GM12878 (cell line): ENCODE results near the gene BNC2. TPM values are rescaled to one million over a fixed set of nuclear protein-coding genes. Genes with fewer than 3 reads are reported as not detected.
"Not testable (repeated sequence)": the region's sequence is repeated elsewhere in the genome, so short reads cannot be mapped to it uniquely, and the experiment has no call there.

ENCODE experiments used
- ATAC-seq: fragments of 200-7000 bp; cut with Tn5 transposase; 3 replicates; pipeline ENCODE4 v1.9.1; 2020; ENCODE audit warnings: mild to moderate bottlenecking, moderate library complexity
- BruUV-seq: library from RNA; stranded (reverse); fragments of 400-500 nt; replicated peaks from 2 replicates; lab custom pipeline; 2021; lab: Mats Ljungman, UMichigan
- CTCF ChIA-PET: fragments of 300-600 bp; sonication (Branson Sonifier 250); formaldehyde crosslinking; extraction: SDS; loops from one replicate; lab custom pipeline; 2021; ENCODE audit warnings: inconsistent platforms; lab: Yijun Ruan, JAX
- POLR2A ChIA-PET: fragments of 350-600 bp; formaldehyde crosslinking; extraction: SDS; loops from one replicate; lab custom pipeline; 2021; ENCODE audit warnings: inconsistent platforms; lab: Charles Lee
- RAD21 ChIA-PET: fragments of 300-600 bp; sonication (Branson Sonifier 250); formaldehyde crosslinking; loops from one replicate; lab custom pipeline; 2023; ENCODE audit warnings: antibody characterized with exemption; ENCODE audit not compliant: unreplicated experiment; lab: Charles Lee
- SMC1A ChIA-PET: fragments of 300-600 bp; sonication (Branson Sonifier 250); formaldehyde crosslinking; loops from one replicate; lab custom pipeline; 2023; ENCODE audit not compliant: unreplicated experiment, uncharacterized antibody; lab: Charles Lee
- DNase-seq: peaks from one replicate; pipeline ENCODE4 v3.0.0-alpha.2; 2011; ENCODE audit warnings: low read depth, low spot score
- FAIRE-seq: peaks from 3 replicates; lab custom pipeline; 2011; peaks lifted over from hg19 to GRCh38; lab: Jason Lieb, UNC
- H2AFZ ChIP-seq: 2 replicates; pipeline ENCODE4 v1.6.0; 2011; ENCODE audit warnings: low read depth, low read length, control low read depth; ENCODE audit not compliant: control insufficient read depth
- H3K27ac ChIP-seq: 2 replicates; pipeline ENCODE4 v1.5.1; 2011; ENCODE audit warnings: control low read depth; ENCODE audit not compliant: control insufficient read depth, insufficient read depth
- H3K27me3 ChIP-seq, 2 experiments: replicated peaks in 1 of 2; 2 replicates each; pipeline versions ENCODE4 v1.6.0 to v1.6.1; 2011; ENCODE audit warnings: low read length in 1 of 2; ENCODE audit not compliant: control insufficient read depth in 2 of 2, insufficient read depth in 2 of 2
- H3K36me3 ChIP-seq, 2 experiments: 2 replicates each; pipeline ENCODE4 v1.5.1; 2011; ENCODE audit warnings: low read length in 1 of 2; ENCODE audit not compliant: control insufficient read depth in 2 of 2, insufficient read depth in 2 of 2
- H3K4me1 ChIP-seq: 2 replicates; pipeline ENCODE4 v1.6.1; 2011; ENCODE audit warnings: mild to moderate bottlenecking, low read length, moderate library complexity, mixed read lengths; ENCODE audit not compliant: control insufficient read depth, insufficient read depth
- H3K4me2 ChIP-seq: 2 replicates; pipeline ENCODE4 v1.6.0; 2011; ENCODE audit warnings: control low read depth; ENCODE audit not compliant: control insufficient read depth, insufficient read depth
- H3K4me3 ChIP-seq: fragments of 200-600 bp; sonication (generic); 2 replicates; pipeline ENCODE4 v1.5.1; 2016
- H3K79me2 ChIP-seq: 2 replicates; pipeline ENCODE4 v1.6.0; 2011; ENCODE audit warnings: low read length; ENCODE audit not compliant: control insufficient read depth, insufficient read depth
- H3K9ac ChIP-seq: 2 replicates; pipeline ENCODE4 v1.8.0; 2011; ENCODE audit warnings: low read length, control low read depth, mixed read lengths; ENCODE audit not compliant: control insufficient read depth, insufficient read depth
- H3K9me3 ChIP-seq: replicated peaks from 3 replicates; pipeline ENCODE4 v1.5.1; 2011; ENCODE audit warnings: mild to moderate bottlenecking, low read length; ENCODE audit not compliant: control insufficient read depth, insufficient read depth
- H4K20me1 ChIP-seq: 2 replicates; pipeline ENCODE4 v1.6.0; 2011; ENCODE audit not compliant: control insufficient read depth, insufficient read depth
- CBFB ChIP-seq: IDR thresholded peaks from 2 replicates; pipeline ENCODE4 v1.6.1; 2016; ENCODE audit warnings: antibody characterized with exemption, low read depth
- CHD1 ChIP-seq: IDR thresholded peaks from 2 replicates; pipeline ENCODE4 v1.6.1; 2012; ENCODE audit warnings: low read depth, low read length, improper control_type of control experiment
- DPF2 ChIP-seq: fragments of 450-650 bp; IDR thresholded peaks from 2 replicates; pipeline ENCODE4 v1.6.1; 2017; ENCODE audit warnings: mild to moderate bottlenecking
- IKZF2 ChIP-seq, 2 experiments: fragments of 450-650 bp; IDR thresholded peaks; 2 replicates each; pipeline ENCODE4 v1.6.1; 2017; ENCODE audit warnings: mild to moderate bottlenecking in 2 of 2, moderate library complexity in 2 of 2
- MEF2A ChIP-seq: IDR thresholded peaks from 2 replicates; pipeline ENCODE4 v1.6.1; 2011; ENCODE audit warnings: low read depth, mild to moderate bottlenecking, low read length, moderate library complexity; ENCODE audit not compliant: insufficient read depth
- RAD21 ChIP-seq: IDR thresholded peaks from 2 replicates; pipeline ENCODE4 v1.6.1; 2011; ENCODE audit warnings: mild to moderate bottlenecking, low read depth, low read length, moderate library complexity; ENCODE audit not compliant: insufficient read depth
- TARDBP ChIP-seq: IDR thresholded peaks from 2 replicates; pipeline ENCODE4 v1.6.1; 2016; ENCODE audit warnings: borderline replicate concordance
- YY1 ChIP-seq: IDR thresholded peaks from 2 replicates; pipeline ENCODE4 v1.6.1; 2011; ENCODE audit warnings: low read depth, mild to moderate bottlenecking, low read length
- WGBS: methylation state at CpG from one replicate; pipeline ENCODE4 v1.1.6; 2016; ENCODE audit warnings: low lambda C conversion rate; ENCODE audit not compliant: insufficient replicate concordance, insufficient coverage; ENCODE audit errors: missing lambda C conversion rate; 5-methylcytosine and 5-hydroxymethylcytosine counted together
- in situ Hi-C: fragments of 300-500 bp; cut with MboI; formaldehyde crosslinking; loops from 9 replicates; pipeline ENCODE4 v1.14.3; 2018; ENCODE audit warnings: mixed read lengths
- intact Hi-C: fragments of 100-400 bp; cut with micrococcal nuclease; formaldehyde crosslinking; loops from one replicate; pipeline ENCODE4 v1.14.2; 2022; ENCODE audit not compliant: unreplicated experiment
- polyA plus RNA-seq, 11 experiments: library from polyadenylated mRNA; depleted of rRNA in 4 of 11; unstranded in 6 of 11; stranded (reverse) in 5 of 11; fragments of >200 nt; fragmentation: Nextera tagmentation in 4 of 11; fragmentation: Illumina TruSeq in 1 of 11; extraction: Ambion mirVana in 4 of 11; extraction: Trizol in 1 of 11; gene quantifications; 1 replicate in 1 of 11; 2 replicates in 10 of 11; pipeline versions ENCODE4 v1.2.1 to v1.2.3, GENCODE V29; 2011 to 2016; ENCODE audit warnings: inconsistent platforms in 2 of 11, missing spikeins in 2 of 11, low read depth in 1 of 11
- total RNA-seq, 4 experiments: library from RNA; depleted of rRNA in 3 of 4; stranded (reverse); fragments of >200 nt in 3 of 4; fragmentation: Illumina TruSeq in 1 of 4; extraction: Trizol in 1 of 4; gene quantifications; 2 replicates each; pipeline versions ENCODE4 v1.2.1 to v1.2.3, GENCODE V29; 2013 to 2021
- TF ChIP-seq, protein P1 (sequence below): IDR thresholded peaks from 2 replicates; pipeline ENCODE4 v1.6.1; 2012; ENCODE audit warnings: low read depth, low read length, improper control_type of control experiment
- TF ChIP-seq, protein P2 (sequence below): fragments of 450-650 bp; formaldehyde crosslinking; IDR thresholded peaks from 2 replicates; pipeline ENCODE4 v1.4.0; 2022; ENCODE audit warnings: mild to moderate bottlenecking, moderate library complexity

Gene BNC2
- total and polyA plus RNA-seq, 10 of the 15 experiments (the other 5 are each of a cell fraction or from before 2014, with no cell fraction given), result 0.05 to 14.5 (median 0.26) TPM

DNA sequence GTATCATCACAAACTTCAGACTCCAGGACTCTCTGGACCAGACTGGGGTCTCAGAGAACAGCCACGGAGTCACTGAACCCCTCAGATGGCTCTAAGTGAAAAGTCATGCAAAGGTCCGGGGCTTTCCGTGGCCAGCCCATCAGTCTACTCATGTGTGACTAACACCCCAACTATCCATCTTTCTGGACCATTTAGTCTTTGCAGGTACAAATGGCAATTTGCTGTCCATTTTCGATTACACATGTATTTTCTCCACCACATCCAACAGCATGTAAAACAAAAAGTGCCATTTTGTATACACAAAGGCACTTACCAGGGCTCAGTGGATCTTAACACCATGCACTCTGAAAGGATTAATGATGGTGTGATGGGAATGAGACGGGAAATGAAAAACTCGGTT, 387.7 kb downstream of the BNC2 start (continued):
- TF ChIP-seq, protein P1, sequence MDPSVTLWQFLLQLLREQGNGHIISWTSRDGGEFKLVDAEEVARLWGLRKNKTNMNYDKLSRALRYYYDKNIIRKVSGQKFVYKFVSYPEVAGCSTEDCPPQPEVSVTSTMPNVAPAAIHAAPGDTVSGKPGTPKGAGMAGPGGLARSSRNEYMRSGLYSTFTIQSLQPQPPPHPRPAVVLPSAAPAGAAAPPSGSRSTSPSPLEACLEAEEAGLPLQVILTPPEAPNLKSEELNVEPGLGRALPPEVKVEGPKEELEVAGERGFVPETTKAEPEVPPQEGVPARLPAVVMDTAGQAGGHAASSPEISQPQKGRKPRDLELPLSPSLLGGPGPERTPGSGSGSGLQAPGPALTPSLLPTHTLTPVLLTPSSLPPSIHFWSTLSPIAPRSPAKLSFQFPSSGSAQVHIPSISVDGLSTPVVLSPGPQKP, result no peak
- TF ChIP-seq DPF2 (peak; percentile 65; the same call in 1 of the 2 replicates), TARDBP (no peak), CHD1 (no peak), MEF2A (no peak), YY1 (no peak), CBFB (no peak), IKZF2 (IDR thresholded peaks at IDR 0.05) (peak; percentile 45 to 62; a peak in 2 of 4 replicates), RAD21 (no peak)
- TF ChIP-seq, protein P2, sequence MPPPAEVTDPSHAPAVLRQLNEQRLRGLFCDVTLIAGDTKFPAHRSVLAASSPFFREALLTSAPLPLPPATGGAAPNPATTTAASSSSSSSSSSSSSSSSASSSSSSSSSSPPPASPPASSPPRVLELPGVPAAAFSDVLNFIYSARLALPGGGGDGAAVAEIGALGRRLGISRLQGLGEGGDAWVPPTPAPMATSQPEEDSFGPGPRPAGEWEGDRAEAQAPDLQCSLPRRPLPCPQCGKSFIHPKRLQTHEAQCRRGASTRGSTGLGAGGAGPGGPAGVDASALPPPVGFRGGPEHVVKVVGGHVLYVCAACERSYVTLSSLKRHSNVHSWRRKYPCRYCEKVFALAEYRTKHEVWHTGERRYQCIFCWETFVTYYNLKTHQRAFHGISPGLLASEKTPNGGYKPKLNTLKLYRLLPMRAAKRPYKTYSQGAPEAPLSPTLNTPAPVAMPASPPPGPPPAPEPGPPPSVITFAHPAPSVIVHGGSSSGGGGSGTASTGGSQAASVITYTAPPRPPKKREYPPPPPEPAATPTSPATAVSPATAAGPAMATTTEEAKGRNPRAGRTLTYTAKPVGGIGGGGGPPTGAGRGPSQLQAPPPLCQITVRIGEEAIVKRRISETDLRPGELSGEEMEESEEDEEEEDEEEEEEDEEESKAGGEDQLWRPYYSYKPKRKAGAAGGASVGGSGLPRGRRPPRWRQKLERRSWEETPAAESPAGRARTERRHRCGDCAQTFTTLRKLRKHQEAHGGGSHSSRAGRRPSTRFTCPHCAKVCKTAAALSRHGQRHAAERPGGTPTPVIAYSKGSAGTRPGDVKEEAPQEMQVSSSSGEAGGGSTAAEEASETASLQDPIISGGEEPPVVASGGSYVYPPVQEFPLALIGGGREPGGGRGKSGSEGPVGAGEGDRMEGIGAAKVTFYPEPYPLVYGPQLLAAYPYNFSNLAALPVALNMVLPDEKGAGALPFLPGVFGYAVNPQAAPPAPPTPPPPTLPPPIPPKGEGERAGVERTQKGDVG (CRISPR knock-in tag), result no peak

DNA sequence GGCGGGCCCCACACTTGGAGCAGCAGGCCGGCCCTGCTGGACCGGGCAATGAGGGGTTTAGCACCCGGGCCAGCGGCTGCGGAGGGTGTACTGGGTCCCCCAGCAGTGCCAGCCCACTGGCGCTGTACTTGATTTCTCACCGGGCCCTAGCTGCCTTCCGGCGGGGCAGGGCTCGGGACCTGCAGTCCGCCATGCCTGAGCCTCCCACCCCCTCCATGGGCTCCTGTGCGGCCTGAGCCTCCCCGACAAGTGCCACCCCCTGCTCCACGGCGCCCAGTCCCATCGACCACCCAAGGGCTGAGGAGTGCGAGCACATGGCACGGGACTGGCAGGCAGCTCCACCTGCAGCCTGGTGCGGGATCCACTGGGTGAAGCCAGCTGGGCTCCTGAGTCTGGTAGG, 389.9 kb downstream of the BNC2 start:
- BruUV-seq, result not testable (repeated sequence)
- POLR2A ChIA-PET, result interaction anchor here (0.6 kb wide), 1 partner anchor 24 kb away, joined by 3 read pairs; no protein-coding TSS in a partner anchor
- 77% methylated on average over 20 of the region's 20 CpGs for WGBS

More for the DNA sequence above, 389.9 kb downstream of the BNC2 start:
- DNase-seq, CTCF ChIA-PET, H3K36me3 ChIP-seq, ATAC-seq, in situ Hi-C loops, H3K4me1 ChIP-seq, H3K9me3 ChIP-seq, H3K27me3 ChIP-seq, H2AFZ ChIP-seq, H3K79me2 ChIP-seq, FAIRE-seq, H4K20me1 ChIP-seq, intact Hi-C loops, H3K4me2 ChIP-seq, H3K4me3 ChIP-seq, H3K9ac ChIP-seq, H3K27ac ChIP-seq: not testable (repeated sequence)
- RAD21 ChIA-PET, result interaction anchor here (1.2 kb wide), 1 partner anchor 21 kb away, joined by 3 read pairs; no protein-coding TSS in a partner anchor
- SMC1A ChIA-PET, result interaction anchor here (1.4 kb wide), 1 partner anchor 11 kb away, joined by 3 read pairs; no protein-coding TSS in a partner anchor
